HepG2 (cell line): ENCODE results near the gene PATL2. TPM values are rescaled to one million over a fixed set of nuclear protein-coding genes. Genes with fewer than 3 reads are reported as not detected.

ENCODE experiments used
- ARNT ChIP-seq: fragments of 450-650 bp; IDR thresholded peaks from 2 replicates; pipeline ENCODE4 v1.6.1; 2017
- ASH2L ChIP-seq: fragments of 300-600, 200-600 bp; sonication (generic); IDR thresholded peaks from 2 replicates; pipeline ENCODE4 v1.7.0; 2017; ENCODE audit warnings: low read depth, mild to moderate bottlenecking, moderate library complexity, mixed read lengths, low read length; ENCODE audit not compliant: insufficient read length
- FOXA1 ChIP-seq, 2 experiments: fragments of 450-650 bp in 1 of 2; sonication (generic) in 1 of 2; formaldehyde crosslinking in 1 of 2; IDR thresholded peaks; 2 replicates each; pipeline versions ENCODE4 v1.4.0 to v1.6.1; 2016 to 2020; ENCODE audit warnings: missing genetic modification reagents in 1 of 2
- GABPB1 ChIP-seq: IDR thresholded peaks from 2 replicates; pipeline ENCODE4 v1.6.1; 2016; ENCODE audit warnings: mild to moderate bottlenecking, missing genetic modification reagents, moderate library complexity, missing compliant biosample characterization
- ISL2 ChIP-seq: sonication (generic); formaldehyde crosslinking; IDR thresholded peaks from 2 replicates; pipeline ENCODE4 v1.5.0; 2020; ENCODE audit warnings: missing genetic modification reagents
- KLF13 ChIP-seq: sonication (generic); formaldehyde crosslinking; IDR thresholded peaks from 2 replicates; pipeline ENCODE4 v1.4.0; 2020; ENCODE audit warnings: mild to moderate bottlenecking, missing genetic modification reagents
- KMT2B ChIP-seq: IDR thresholded peaks from 2 replicates; pipeline ENCODE4 v1.6.1; 2016; ENCODE audit warnings: missing genetic modification reagents, missing compliant biosample characterization
- MXD4 ChIP-seq: IDR thresholded peaks from 2 replicates; pipeline ENCODE4 v1.6.1; 2016; ENCODE audit warnings: mild to moderate bottlenecking, missing biosample characterization, missing genetic modification reagents
- NBN ChIP-seq: fragments of 450-650 bp; conservative IDR thresholded peaks from 2 replicates; pipeline ENCODE4 v1.6.1; 2017
- NCOA1 ChIP-seq: sonication (generic); formaldehyde crosslinking; IDR thresholded peaks from 2 replicates; pipeline ENCODE4 v1.9.0; 2021; ENCODE audit warnings: missing genetic modification reagents
- SSRP1 ChIP-seq: IDR thresholded peaks from 2 replicates; pipeline ENCODE4 v1.6.1; 2016; ENCODE audit warnings: control low read depth
- ZFP62 ChIP-seq: sonication (generic); formaldehyde crosslinking; IDR thresholded peaks from 2 replicates; pipeline ENCODE4 v1.4.0; 2020; ENCODE audit warnings: missing genetic modification reagents
- ZFX ChIP-seq: sonication (generic); formaldehyde crosslinking; IDR thresholded peaks from 2 replicates; pipeline ENCODE4 v1.4.0; 2020; ENCODE audit warnings: mild to moderate bottlenecking, low read depth, missing genetic modification reagents, moderate library complexity
- ZNF468 ChIP-seq: sonication (generic); formaldehyde crosslinking; IDR thresholded peaks from 2 replicates; pipeline ENCODE4 v1.8.0; 2022; ENCODE audit warnings: mild to moderate bottlenecking, moderate library complexity, missing genetic modification reagents
- ZNF549 ChIP-seq: sonication (generic); formaldehyde crosslinking; IDR thresholded peaks from 2 replicates; pipeline ENCODE4 v1.5.0; 2020; ENCODE audit warnings: missing genetic modification reagents
- ZNF713 ChIP-seq: sonication (generic); formaldehyde crosslinking; IDR thresholded peaks from 2 replicates; pipeline ENCODE4 v1.4.0; 2020; ENCODE audit warnings: mild to moderate bottlenecking, missing genetic modification reagents
- ZNF777 ChIP-seq: sonication (generic); formaldehyde crosslinking; IDR thresholded peaks from 2 replicates; pipeline ENCODE4 v1.4.0; 2020; ENCODE audit warnings: missing genetic modification reagents
- ZNF891 ChIP-seq: sonication (generic); formaldehyde crosslinking; IDR thresholded peaks from 2 replicates; pipeline ENCODE4 v1.5.0; 2020; ENCODE audit warnings: mild to moderate bottlenecking, missing genetic modification reagents
- polyA plus RNA-seq, 8 experiments: library from polyadenylated mRNA; depleted of rRNA in 3 of 8; stranded (reverse) in 7 of 8; unstranded in 1 of 8; fragments of >200 nt; fragmentation: Illumina TruSeq in 4 of 8; extraction: Trizol in 4 of 8; gene quantifications; 2 replicates each; pipeline versions ENCODE4 v1.2.1 to v1.2.3, GENCODE V29; 2011 to 2016; ENCODE audit warnings: low read depth in 4 of 8, missing spikeins in 1 of 8, mixed read lengths in 1 of 8; ENCODE audit not compliant: insufficient read depth in 1 of 8
- total RNA-seq, 5 experiments: library from RNA; depleted of rRNA; stranded (reverse); fragments of >200 nt; fragmentation: Illumina TruSeq; extraction: Trizol; gene quantifications; 2 replicates each; pipeline ENCODE4 v1.2.3, GENCODE V29; 2016; ENCODE audit warnings: low read depth in 1 of 5
- TF ChIP-seq, protein P1 (sequence below): sonication (generic); formaldehyde crosslinking; IDR thresholded peaks from 2 replicates; pipeline ENCODE4 v1.4.0; 2020; ENCODE audit warnings: missing genetic modification reagents
- TF ChIP-seq, protein P2 (sequence below): IDR thresholded peaks from 2 replicates; pipeline ENCODE4 v1.6.1; 2016; ENCODE audit warnings: low read depth
- TF ChIP-seq, protein P3 (sequence below): sonication (generic); formaldehyde crosslinking; IDR thresholded peaks from 2 replicates; pipeline ENCODE4 v1.5.1; 2020; ENCODE audit warnings: mild to moderate bottlenecking, missing genetic modification reagents, borderline replicate concordance
- TF ChIP-seq, protein P4 (sequence below): sonication (generic); IDR thresholded peaks from 2 replicates; pipeline ENCODE4 v1.6.1; 2016; ENCODE audit warnings: low read depth, borderline replicate concordance

PATL2 gene
- total and polyA plus RNA-seq, 2 of the 13 experiments (the other 11 are each of a cell fraction or from before 2014, with no cell fraction given), result 0.15 to 0.53 TPM

DNA sequence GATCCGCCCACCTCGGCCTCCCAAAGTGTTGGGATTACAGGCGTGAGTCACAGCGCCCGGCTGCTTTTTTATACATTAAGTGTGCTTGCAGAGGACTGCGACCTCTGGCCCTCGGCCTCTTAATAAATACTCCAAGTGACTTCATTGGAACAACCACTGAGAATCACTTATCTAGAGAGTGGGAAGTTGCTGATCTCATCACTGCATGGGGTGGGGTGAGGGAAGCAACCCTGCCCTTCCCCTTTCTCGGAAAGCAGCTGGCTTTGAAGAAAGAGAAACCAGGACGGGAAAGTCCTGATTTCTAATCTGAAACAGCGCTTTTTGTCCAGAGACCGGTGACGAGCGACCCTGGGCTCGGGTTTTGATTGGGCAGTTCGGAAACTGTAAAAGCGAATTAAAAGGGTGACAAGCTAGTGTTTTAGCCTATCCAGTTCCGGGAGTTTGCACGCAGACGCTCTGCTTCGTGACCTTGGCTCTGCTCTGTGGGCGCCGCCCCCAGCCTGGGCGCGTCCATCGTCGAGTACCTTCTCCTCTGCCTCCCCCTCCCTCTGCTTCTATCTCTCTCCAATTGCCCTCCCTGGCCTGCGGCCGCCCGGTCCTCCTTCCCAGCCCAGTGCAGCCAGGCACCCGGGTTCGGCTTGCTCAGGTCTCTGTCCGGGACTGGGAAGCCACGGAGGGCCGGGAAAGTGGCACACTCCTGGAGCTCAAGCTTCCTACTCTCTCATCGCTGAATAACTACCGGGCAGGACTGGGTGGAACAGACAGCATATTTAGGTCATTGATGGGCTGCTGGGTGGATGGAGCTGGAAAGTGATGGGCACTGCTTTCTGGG is 17.7 kb upstream of the PATL2 start (continued):
- TF ChIP-seq, protein P1, sequence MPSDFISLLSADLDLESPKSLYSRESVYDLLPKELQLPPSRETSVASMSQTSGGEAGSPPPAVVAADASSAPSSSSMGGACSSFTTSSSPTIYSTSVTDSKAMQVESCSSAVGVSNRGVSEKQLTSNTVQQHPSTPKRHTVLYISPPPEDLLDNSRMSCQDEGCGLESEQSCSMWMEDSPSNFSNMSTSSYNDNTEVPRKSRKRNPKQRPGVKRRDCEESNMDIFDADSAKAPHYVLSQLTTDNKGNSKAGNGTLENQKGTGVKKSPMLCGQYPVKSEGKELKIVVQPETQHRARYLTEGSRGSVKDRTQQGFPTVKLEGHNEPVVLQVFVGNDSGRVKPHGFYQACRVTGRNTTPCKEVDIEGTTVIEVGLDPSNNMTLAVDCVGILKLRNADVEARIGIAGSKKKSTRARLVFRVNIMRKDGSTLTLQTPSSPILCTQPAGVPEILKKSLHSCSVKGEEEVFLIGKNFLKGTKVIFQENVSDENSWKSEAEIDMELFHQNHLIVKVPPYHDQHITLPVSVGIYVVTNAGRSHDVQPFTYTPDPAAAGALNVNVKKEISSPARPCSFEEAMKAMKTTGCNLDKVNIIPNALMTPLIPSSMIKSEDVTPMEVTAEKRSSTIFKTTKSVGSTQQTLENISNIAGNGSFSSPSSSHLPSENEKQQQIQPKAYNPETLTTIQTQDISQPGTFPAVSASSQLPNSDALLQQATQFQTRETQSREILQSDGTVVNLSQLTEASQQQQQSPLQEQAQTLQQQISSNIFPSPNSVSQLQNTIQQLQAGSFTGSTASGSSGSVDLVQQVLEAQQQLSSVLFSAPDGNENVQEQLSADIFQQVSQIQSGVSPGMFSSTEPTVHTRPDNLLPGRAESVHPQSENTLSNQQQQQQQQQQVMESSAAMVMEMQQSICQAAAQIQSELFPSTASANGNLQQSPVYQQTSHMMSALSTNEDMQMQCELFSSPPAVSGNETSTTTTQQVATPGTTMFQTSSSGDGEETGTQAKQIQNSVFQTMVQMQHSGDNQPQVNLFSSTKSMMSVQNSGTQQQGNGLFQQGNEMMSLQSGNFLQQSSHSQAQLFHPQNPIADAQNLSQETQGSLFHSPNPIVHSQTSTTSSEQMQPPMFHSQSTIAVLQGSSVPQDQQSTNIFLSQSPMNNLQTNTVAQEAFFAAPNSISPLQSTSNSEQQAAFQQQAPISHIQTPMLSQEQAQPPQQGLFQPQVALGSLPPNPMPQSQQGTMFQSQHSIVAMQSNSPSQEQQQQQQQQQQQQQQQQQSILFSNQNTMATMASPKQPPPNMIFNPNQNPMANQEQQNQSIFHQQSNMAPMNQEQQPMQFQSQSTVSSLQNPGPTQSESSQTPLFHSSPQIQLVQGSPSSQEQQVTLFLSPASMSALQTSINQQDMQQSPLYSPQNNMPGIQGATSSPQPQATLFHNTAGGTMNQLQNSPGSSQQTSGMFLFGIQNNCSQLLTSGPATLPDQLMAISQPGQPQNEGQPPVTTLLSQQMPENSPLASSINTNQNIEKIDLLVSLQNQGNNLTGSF (CRISPR knock-in tag), result 0 out of 2 replicates have a peak, but pooled peaks have one; percentile 10
- TF ChIP-seq NBN, result no peak
- no peak for TF ChIP-seq ARNT
- TF ChIP-seq ISL2 (CRISPR knock-in tag), result 0 out of 2 replicates have a peak, but pooled peaks have one; percentile 16
- peak; percentile 72 for TF ChIP-seq ZNF777 (CRISPR knock-in tag)
- TF ChIP-seq, protein P2, sequence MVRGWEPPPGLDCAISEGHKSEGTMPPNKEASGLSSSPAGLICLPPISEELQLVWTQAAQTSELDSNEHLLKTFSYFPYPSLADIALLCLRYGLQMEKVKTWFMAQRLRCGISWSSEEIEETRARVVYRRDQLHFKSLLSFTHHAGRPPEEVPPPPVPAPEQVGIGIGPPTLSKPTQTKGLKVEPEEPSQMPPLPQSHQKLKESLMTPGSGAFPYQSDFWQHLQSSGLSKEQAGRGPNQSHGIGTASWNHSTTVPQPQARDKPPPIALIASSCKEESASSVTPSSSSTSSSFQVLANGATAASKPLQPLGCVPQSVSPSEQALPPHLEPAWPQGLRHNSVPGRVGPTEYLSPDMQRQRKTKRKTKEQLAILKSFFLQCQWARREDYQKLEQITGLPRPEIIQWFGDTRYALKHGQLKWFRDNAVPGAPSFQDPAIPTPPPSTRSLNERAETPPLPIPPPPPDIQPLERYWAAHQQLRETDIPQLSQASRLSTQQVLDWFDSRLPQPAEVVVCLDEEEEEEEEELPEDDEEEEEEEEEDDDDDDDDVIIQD (CRISPR knock-in tag), result peak; percentile 65
- TF ChIP-seq ZNF468 (CRISPR knock-in tag), result no peak
- TF ChIP-seq ZNF549, result no peak
- TF ChIP-seq ZNF713, result no peak
- peak; percentile 55; the same call in 1 of the 2 replicates for TF ChIP-seq MXD4 (CRISPR knock-in tag)
- TF ChIP-seq GABPB1 (CRISPR knock-in tag), result peak; percentile 56
- TF ChIP-seq KLF13 (CRISPR knock-in tag), result no peak
- TF ChIP-seq, protein P3, sequence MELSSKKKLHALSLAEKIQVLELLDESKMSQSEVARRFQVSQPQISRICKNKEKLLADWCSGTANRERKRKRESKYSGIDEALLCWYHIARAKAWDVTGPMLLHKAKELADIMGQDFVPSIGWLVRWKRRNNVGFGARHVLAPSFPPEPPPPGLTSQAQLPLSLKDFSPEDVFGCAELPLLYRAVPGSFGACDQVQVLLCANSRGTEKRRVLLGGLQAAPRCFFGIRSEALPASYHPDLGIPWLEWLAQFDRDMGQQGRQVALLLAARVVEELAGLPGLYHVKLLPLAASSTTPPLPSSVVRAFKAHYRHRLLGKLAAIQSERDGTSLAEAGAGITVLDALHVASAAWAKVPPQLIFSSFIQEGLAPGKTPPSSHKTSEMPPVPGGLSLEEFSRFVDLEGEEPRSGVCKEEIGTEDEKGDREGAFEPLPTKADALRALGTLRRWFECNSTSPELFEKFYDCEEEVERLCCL (CRISPR knock-in tag), result peak; percentile 52; the same call in 1 of the 2 replicates
- no peak for TF ChIP-seq ZFP62 (CRISPR knock-in tag)
- 0 out of 2 replicates have a peak, but pooled peaks have one; percentile 19 for TF ChIP-seq KMT2B
- peak; percentile 85 for TF ChIP-seq ZFX (CRISPR knock-in tag)
- TF ChIP-seq ZNF891 (CRISPR knock-in tag), result no peak; the same call in 1 of the 2 replicates
- TF ChIP-seq, protein P4, sequence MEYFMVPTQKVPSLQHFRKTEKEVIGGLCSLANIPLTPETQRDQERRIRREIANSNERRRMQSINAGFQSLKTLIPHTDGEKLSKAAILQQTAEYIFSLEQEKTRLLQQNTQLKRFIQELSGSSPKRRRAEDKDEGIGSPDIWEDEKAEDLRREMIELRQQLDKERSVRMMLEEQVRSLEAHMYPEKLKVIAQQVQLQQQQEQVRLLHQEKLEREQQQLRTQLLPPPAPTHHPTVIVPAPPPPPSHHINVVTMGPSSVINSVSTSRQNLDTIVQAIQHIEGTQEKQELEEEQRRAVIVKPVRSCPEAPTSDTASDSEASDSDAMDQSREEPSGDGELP, result peak; percentile 88
- TF ChIP-seq FOXA1 (IDR thresholded peaks at IDR 0.05), result no peak
- 0 out of 2 replicates have a peak, but pooled peaks have one; percentile 3 for TF ChIP-seq FOXA1 (CRISPR knock-in tag; IDR thresholded peaks at IDR 0.05)
- TF ChIP-seq NCOA1 (CRISPR knock-in tag), result no peak
- TF ChIP-seq SSRP1 (CRISPR knock-in tag), result no peak
- peak; percentile 26 for TF ChIP-seq ASH2L
